ENCODE measurements around the gene LZTFL1. TPM values are rescaled to one million over a fixed set of nuclear protein-coding genes. Genes with fewer than 3 reads are reported as not detected.

The LZTFL1 gene
- total and polyA plus RNA-seq, 2 experiments from 2014 or later: 6.3 to 13.9 TPM

DNA sequence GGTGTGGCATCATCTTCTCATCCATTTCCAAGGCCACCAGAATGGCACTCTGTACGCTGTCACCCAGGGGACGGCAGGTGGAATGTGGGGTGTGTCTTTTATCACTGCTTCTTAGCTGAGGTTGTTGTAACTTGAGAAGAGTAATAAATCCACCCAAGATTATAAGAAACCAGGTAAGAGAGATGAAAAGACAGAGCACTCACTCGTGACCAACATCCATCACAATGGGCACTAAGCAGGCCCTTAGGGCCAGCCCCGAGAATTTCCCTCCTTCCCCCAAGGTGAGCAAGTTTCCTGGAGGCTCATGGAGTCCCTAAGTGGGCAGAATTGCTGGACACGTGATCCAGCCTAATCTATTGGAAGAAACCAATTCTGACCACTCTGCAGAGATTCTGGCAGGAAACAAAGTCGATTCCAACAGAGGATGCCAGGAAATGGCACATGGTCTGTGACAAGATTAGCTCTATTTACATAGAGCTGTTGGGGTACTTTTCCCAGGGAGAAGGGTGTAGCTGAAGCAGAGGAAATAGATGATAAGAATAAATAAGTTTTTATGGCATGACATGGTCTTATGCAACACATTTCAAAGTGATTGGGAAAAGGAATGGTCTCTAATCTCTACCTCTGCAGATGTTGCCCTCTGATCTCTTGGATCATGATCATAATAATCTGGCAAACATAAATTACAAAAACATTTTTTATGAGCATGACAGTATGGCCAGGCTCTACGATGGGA lies 68.0 kb downstream of the LZTFL1 start:
- no peaks in the 10 kb centered on the region for H3F3A ChIP-seq (replicated peaks; ENCODE audit: low read depth)
- H3K4me2 ChIP-seq: no peak overlapping the region
- no peak overlapping the region for H3K4me3 ChIP-seq
- H2AFZ ChIP-seq: no peak overlapping the region
- no peaks in the 10 kb centered on the region for H3K79me2 ChIP-seq (replicated peaks; ENCODE audit: insufficient read depth)
- no peaks in the 10 kb centered on the region for H3K27me3 ChIP-seq (ENCODE audit: insufficient read depth)
- ATAC-seq: no peak
- H3K27ac Mint-ChIP-seq: no peak overlapping the region
- no peaks in the 10 kb centered on the region for H3K36me3 ChIP-seq (ENCODE audit: insufficient read depth)
- H3K27ac ChIP-seq (ENCODE audit: low read depth): no peak overlapping the region
- H3K27me3 Mint-ChIP-seq (ENCODE audit: insufficient read depth, low read depth, poor library complexity): peaks cover 8% of the 10 kb centered on the region
- peaks cover 6% of the 10 kb centered on the region for H3K4me1 ChIP-seq (ENCODE audit: insufficient read depth)
- peaks cover 6% of the 10 kb centered on the region for H3K4me1 Mint-ChIP-seq
- H3K36me3 Mint-ChIP-seq (ENCODE audit: low read depth): no peaks in the 10 kb centered on the region
- H3K4me3 Mint-ChIP-seq: no peak overlapping the region
- no peak for DNase-seq (ENCODE audit: low spot score)
- H3K9me3 Mint-ChIP-seq: no peaks in the 10 kb centered on the region
- H4K20me1 ChIP-seq (replicated peaks; ENCODE audit: insufficient read depth): no peaks in the 10 kb centered on the region
- 0 out of 2 replicates have a peak, but pooled peaks cover 8% of the 10 kb centered on the region for H3K9me2 ChIP-seq (ENCODE audit: insufficient read depth)
- TF ChIP-seq EZH2 (IDR thresholded peaks at IDR 0.05; ENCODE audit: low read depth, unreplicated experiment): no peak

Other genes starting within 250 kb of the LZTFL1 start
- 21.8 and 31.5 TPM in 2 replicates for gene LIMD1, start 247.4 kb downstream of the LZTFL1 start, total RNA-seq (2014; rRNA removed; shearing (Covaris generic))
- gene LIMD1, start 247.4 kb downstream of the LZTFL1 start, polyA plus RNA-seq (2016; fragmentation: Nextera tagmentation; extraction: Ambion mirVana): 8.3 and 10.2 TPM in 2 replicates
- 97.2 and 97.8 TPM in 2 replicates for gene SACM1L, start 152.7 kb downstream of the LZTFL1 start, total RNA-seq (2014; rRNA removed; shearing (Covaris generic))
- 43.2 and 43.5 TPM in 2 replicates for gene SACM1L, start 152.7 kb downstream of the LZTFL1 start, polyA plus RNA-seq (2016; fragmentation: Nextera tagmentation; extraction: Ambion mirVana)
- 0.14 TPM in 1 of 2 replicates, not detected in the other for gene SLC6A20, start 45.6 kb downstream of the LZTFL1 start, total RNA-seq (2014; rRNA removed; shearing (Covaris generic))
- 0.05 TPM in 1 of 2 replicates, not detected in the other for gene SLC6A20, start 45.6 kb downstream of the LZTFL1 start, polyA plus RNA-seq (2016; fragmentation: Nextera tagmentation; extraction: Ambion mirVana)
- not detected in 2 replicates for gene CCR9, start 44.4 kb upstream of the LZTFL1 start, total RNA-seq (2014; rRNA removed; shearing (Covaris generic))
- gene CCR9, start 44.4 kb upstream of the LZTFL1 start, polyA plus RNA-seq (2016; fragmentation: Nextera tagmentation; extraction: Ambion mirVana): not detected in 2 replicates
- gene CXCR6, start 101.3 kb upstream of the LZTFL1 start, total RNA-seq (2014; rRNA removed; shearing (Covaris generic)): not detected in 2 replicates
- 0.10 and 0.24 TPM in 2 replicates for gene CXCR6, start 101.3 kb upstream of the LZTFL1 start, polyA plus RNA-seq (2016; fragmentation: Nextera tagmentation; extraction: Ambion mirVana)
- gene FYCO1, start 153.7 kb upstream of the LZTFL1 start, total RNA-seq (2014; rRNA removed; shearing (Covaris generic)): 17.2 and 19.1 TPM in 2 replicates
- 3.8 and 4.5 TPM in 2 replicates for gene FYCO1, start 153.7 kb upstream of the LZTFL1 start, polyA plus RNA-seq (2016; fragmentation: Nextera tagmentation; extraction: Ambion mirVana)
- gene XCR1, start 185.4 kb upstream of the LZTFL1 start, total RNA-seq (2014; rRNA removed; shearing (Covaris generic)): not detected in 2 replicates
- not detected in 2 replicates for gene XCR1, start 185.4 kb upstream of the LZTFL1 start, polyA plus RNA-seq (2016; fragmentation: Nextera tagmentation; extraction: Ambion mirVana)

All from GM23338 (cell line).